Neural cell (in vitro differentiated cells): ENCODE results near the gene SYT10. TPM values are rescaled to one million over a fixed set of nuclear protein-coding genes. Genes with fewer than 3 reads are reported as not detected.

Experiments used
- H2AFZ ChIP-seq: fragments of 200-600, 300-800 bp; sonication (generic), shearing (Covaris generic); 2 replicates; pipeline ENCODE4 v1.6.0; 2014; ENCODE audit warnings: low read depth, mild to moderate bottlenecking, antibody characterized with exemption, low read length, moderate library complexity
- H3F3A ChIP-seq: fragments of 200-600 bp; shearing (Covaris generic); 2 replicates; pipeline ENCODE4 v1.6.1; 2016; ENCODE audit warnings: mild to moderate bottlenecking, moderate library complexity, mixed read lengths, antibody characterized with exemption, low read length; ENCODE audit not compliant: insufficient read depth, poor library complexity, severe bottlenecking
- H3K27ac ChIP-seq: fragments of 200-600, 300-800 bp; sonication (generic), shearing (Covaris generic); 2 replicates; pipeline ENCODE4 v1.5.1; 2014; ENCODE audit warnings: mild to moderate bottlenecking, low read length, moderate library complexity
- H3K27me3 ChIP-seq: fragments of 300-800, 200-600 bp; sonication (generic), shearing (Covaris generic); 2 replicates; pipeline ENCODE4 v1.6.0; 2014; ENCODE audit warnings: mild to moderate bottlenecking, low read depth, low read length, moderate library complexity; ENCODE audit not compliant: insufficient read depth
- H3K36me3 ChIP-seq: fragments of 300-800, 200-600 bp; sonication (generic), shearing (Covaris generic); 2 replicates; pipeline ENCODE4 v1.5.1; 2014; ENCODE audit warnings: mild to moderate bottlenecking, antibody characterized with exemption, low read length, moderate library complexity; ENCODE audit not compliant: insufficient read depth
- H3K4me2 ChIP-seq: fragments of 300-800, 200-600 bp; sonication (generic), shearing (Covaris generic); 2 replicates; pipeline ENCODE4 v1.6.0; 2014; ENCODE audit warnings: mild to moderate bottlenecking, low read length
- H3K4me3 ChIP-seq: fragments of 300-800, 200-600 bp; sonication (generic), shearing (Covaris generic); 2 replicates; pipeline ENCODE4 v1.5.1; 2014; ENCODE audit warnings: mild to moderate bottlenecking, low read length, moderate library complexity
- H3K79me2 ChIP-seq: fragments of 200-600 bp; shearing (Covaris generic); replicated peaks from 2 replicates; pipeline ENCODE4 v1.6.0; 2014; ENCODE audit warnings: mild to moderate bottlenecking, low read length, moderate library complexity; ENCODE audit not compliant: insufficient read depth
- H3K9ac ChIP-seq: fragments of 300-800, 200-600 bp; sonication (generic), shearing (Covaris generic); 2 replicates; pipeline ENCODE4 v1.6.1; 2016; ENCODE audit warnings: mild to moderate bottlenecking, low read length, mixed read lengths
- H3K9me2 ChIP-seq: fragments of 200-600 bp; shearing (Covaris generic); 2 replicates; pipeline ENCODE4 v1.6.1; 2016; ENCODE audit warnings: mild to moderate bottlenecking, low read length, mixed read lengths; ENCODE audit not compliant: insufficient read depth
- H3K9me3 ChIP-seq: fragments of 200-600, 300-800 bp; sonication (generic), shearing (Covaris generic); 2 replicates; pipeline ENCODE4 v1.6.1; 2016; ENCODE audit warnings: mild to moderate bottlenecking, mixed run types, low read length, moderate library complexity, mixed read lengths
- H4K20me1 ChIP-seq: fragments of 200-600 bp; shearing (Covaris generic); 2 replicates; pipeline ENCODE4 v1.6.1; 2016; ENCODE audit warnings: mild to moderate bottlenecking, mixed run types; ENCODE audit not compliant: insufficient read depth
- CTCF ChIP-seq: fragments of 450-650 bp; IDR thresholded peaks from 2 replicates; pipeline ENCODE4 v1.5.1; 2014; ENCODE audit warnings: antibody characterized with exemption, mild to moderate bottlenecking, moderate library complexity; ENCODE audit not compliant: poor library complexity, severe bottlenecking
- EP300 ChIP-seq: fragments of 450-650 bp; conservative IDR thresholded peaks from 2 replicates; pipeline ENCODE4 v1.6.1; 2014; ENCODE audit warnings: antibody characterized with exemption, mild to moderate bottlenecking, moderate library complexity; ENCODE audit not compliant: poor library complexity, severe bottlenecking
- EZH2 ChIP-seq: fragments of 200-600, 300-800 bp; shearing (Covaris generic), sonication (generic); IDR thresholded peaks from 2 replicates; pipeline ENCODE4 v1.6.1; 2014; ENCODE audit warnings: antibody characterized with exemption, low read length, borderline replicate concordance, mild to moderate bottlenecking; ENCODE audit not compliant: insufficient read depth, poor library complexity, severe bottlenecking
- MXI1 ChIP-seq: fragments of 450-650 bp; conservative IDR thresholded peaks from 2 replicates; pipeline ENCODE4 v1.6.1; 2014; ENCODE audit warnings: antibody characterized with exemption, mild to moderate bottlenecking; ENCODE audit not compliant: poor library complexity, severe bottlenecking
- POLR2AphosphoS5 ChIP-seq: IDR thresholded peaks from 2 replicates; pipeline ENCODE4 v1.6.1; 2012
- RAD21 ChIP-seq: fragments of 450-650 bp; conservative IDR thresholded peaks from 2 replicates; pipeline ENCODE4 v1.6.1; 2014; ENCODE audit warnings: antibody characterized with exemption, mild to moderate bottlenecking, moderate library complexity
- REST ChIP-seq: IDR thresholded peaks from 2 replicates; pipeline ENCODE4 v1.6.1; 2012; ENCODE audit warnings: borderline replicate concordance
- SMC3 ChIP-seq: fragments of 450-650 bp; conservative IDR thresholded peaks from 2 replicates; pipeline ENCODE4 v1.6.1; 2014; ENCODE audit warnings: antibody characterized with exemption, mild to moderate bottlenecking, moderate library complexity; ENCODE audit not compliant: poor library complexity
- TAF1 ChIP-seq: IDR thresholded peaks from 2 replicates; pipeline ENCODE4 v1.6.1; 2012; ENCODE audit warnings: low read depth
- polyA plus RNA-seq: library from polyadenylated mRNA; depleted of rRNA; stranded (reverse); fragments of >200 nt; gene quantifications from 2 replicates; pipeline ENCODE4 v1.2.3, GENCODE V29; 2014

Gene SYT10
- polyA plus RNA-seq, 1 donor from 2014 or later, result 12.3 TPM

- Histone ChIP-seq H3K9ac (no peak overlapping the region), H3K27me3 (peaks cover 5% of the 10 kb centered on the region), H3K4me3 (peak overlapping the region; percentile 85), H4K20me1 (no peaks in the 10 kb centered on the region), H3K27ac (no peak overlapping the region), H3K4me2 (peak overlapping the region; percentile 42), H3K9me3 (no peaks in the 10 kb centered on the region), H3F3A (no peaks in the 10 kb centered on the region), H2AFZ (no peak overlapping the region), H3K36me3 (no peaks in the 10 kb centered on the region), H3K79me2 (peaks cover 16% of the 10 kb centered on the region), H3K9me2 (no peaks in the 10 kb centered on the region)
- no peak for TF ChIP-seq EZH2
Measured at GRCh38 chr12:33440477-33440876, 858 bp upstream of the SYT10 start.

GRCh38 chr12:33438851-33439586 lies 600 bp downstream of the SYT10 start:
- Histone ChIP-seq H3F3A (no peaks in the 10 kb centered on the region), H3K4me3 (peak overlapping the region; percentile 85), H3K4me2 (peak overlapping the region; percentile 52), H3K27ac (peak overlapping the region; percentile 61), H4K20me1 (no peaks in the 10 kb centered on the region), H3K9me2 (no peaks in the 10 kb centered on the region), H3K9me3 (no peaks in the 10 kb centered on the region), H3K27me3 (peaks cover 5% of the 10 kb centered on the region), H2AFZ (peak overlapping the region; percentile 66), H3K79me2 (peaks cover 20% of the 10 kb centered on the region), H3K36me3 (no peaks in the 10 kb centered on the region), H3K9ac (peak overlapping the region; percentile 71)
- TF ChIP-seq RAD21, result peak; percentile 6
- peak; percentile 9 for TF ChIP-seq POLR2AphosphoS5
- TF ChIP-seq MXI1, result peak; percentile 25
- no peak for TF ChIP-seq EZH2

GRCh38 chr12:33438025-33438772 lies 1.4 kb downstream of the SYT10 start:
- Histone ChIP-seq H3K9ac (peak overlapping the region; percentile 71), H3K36me3 (no peaks in the 10 kb centered on the region), H3K4me2 (peak overlapping the region; percentile 47), H3F3A (no peaks in the 10 kb centered on the region), H3K4me3 (peak overlapping the region; percentile 85), H2AFZ (peak overlapping the region; percentile 66), H3K79me2 (peaks cover 20% of the 10 kb centered on the region), H3K27me3 (peaks cover 5% of the 10 kb centered on the region), H3K9me3 (no peaks in the 10 kb centered on the region), H4K20me1 (no peaks in the 10 kb centered on the region), H3K27ac (peak overlapping the region; percentile 61), H3K9me2 (no peaks in the 10 kb centered on the region)
- no peak for TF ChIP-seq TAF1
- no peak for TF ChIP-seq EZH2
- TF ChIP-seq POLR2AphosphoS5, result no peak
- no peak for TF ChIP-seq EP300
- TF ChIP-seq RAD21, result no peak
- no peak for TF ChIP-seq CTCF
- TF ChIP-seq MXI1, result no peak
- TF ChIP-seq SMC3, result no peak
- no peak for TF ChIP-seq REST
